ENCODE results near the gene ZSWIM7. TPM values are rescaled to one million over a fixed set of nuclear protein-coding genes. Genes with fewer than 3 reads are reported as not detected.

Gene ZSWIM7
- total and polyA plus RNA-seq, 2 experiments from 2014 or later, result 16.3 to 50.4 TPM

GRCh38 chr17:16046966-16047365 lies 47.5 kb upstream of the ZSWIM7 start:
- TF ChIP-seq ETS1 (IDR thresholded peaks at IDR 0.05) (no peak), EZH2phosphoT487 (IDR thresholded peaks at IDR 0.05; ENCODE audit: unreplicated experiment) (no peak)
- Histone ChIP-seq H3K4me1 (ENCODE audit: insufficient read depth) (peaks cover 8% of the 10 kb centered on the region), H2AFZ (no peak overlapping the region), H3K36me3 (ENCODE audit: insufficient read depth) (peaks cover 19% of the 10 kb centered on the region), H3K79me2 (replicated peaks; ENCODE audit: insufficient read depth) (peaks cover under 1% of the 10 kb centered on the region; the same call in 1 of the 2 replicates), H3K4me2 (no peak overlapping the region), H3F3A (replicated peaks; ENCODE audit: low read depth) (no peaks in the 10 kb centered on the region), H3K27ac (ENCODE audit: low read depth) (no peak overlapping the region), H3K9me2 (ENCODE audit: insufficient read depth) (no peaks in the 10 kb centered on the region), H4K20me1 (replicated peaks; ENCODE audit: insufficient read depth) (peaks cover 7% of the 10 kb centered on the region; the same call in 1 of the 2 replicates), H3K4me3 (no peak overlapping the region), H3K27me3 (ENCODE audit: insufficient read depth) (no peaks in the 10 kb centered on the region)
- H3K36me3 Mint-ChIP-seq (ENCODE audit: low read depth), result peaks cover 49% of the 10 kb centered on the region
- no peak overlapping the region for H3K27ac Mint-ChIP-seq
- ATAC-seq (no peak), DNase-seq (ENCODE audit: low spot score) (no peak)
- peaks cover under 1% of the 10 kb centered on the region for H3K27me3 Mint-ChIP-seq (ENCODE audit: insufficient read depth, low read depth, poor library complexity)
- peaks cover 18% of the 10 kb centered on the region for H3K4me1 Mint-ChIP-seq
- no peak overlapping the region for H3K4me3 Mint-ChIP-seq
- no peaks in the 10 kb centered on the region; the same call in 2 of the 3 replicates for H3K9me3 Mint-ChIP-seq

GRCh38 chr17:16044487-16044886 lies 45.0 kb upstream of the ZSWIM7 start:
- peaks cover 8% of the 10 kb centered on the region for H3K4me1 ChIP-seq (ENCODE audit: insufficient read depth)
- H3F3A ChIP-seq (replicated peaks; ENCODE audit: low read depth), result no peaks in the 10 kb centered on the region
- no peak for TF ChIP-seq REST (IDR thresholded peaks at IDR 0.05; ENCODE audit: unreplicated experiment)
- TF ChIP-seq POLR2AphosphoS5 (IDR thresholded peaks at IDR 0.05; ENCODE audit: low read depth), result peak; percentile 28; the same call in 1 of the 2 replicates
- TF ChIP-seq ZNF331 (CRISPR knock-in tag; IDR thresholded peaks at IDR 0.05; ENCODE audit: low read depth), result no peak
- TF ChIP-seq NANOG (IDR thresholded peaks at IDR 0.05; ENCODE audit: borderline replicate concordance), result peak; percentile 24; the same call in 1 of the 2 replicates
- no peak for TF ChIP-seq ZNF114 (CRISPR knock-in tag; IDR thresholded peaks at IDR 0.05)
- TF ChIP-seq EZH2 (IDR thresholded peaks at IDR 0.05; ENCODE audit: low read depth, unreplicated experiment), result no peak
- H3K79me2 ChIP-seq (replicated peaks; ENCODE audit: insufficient read depth), result no peaks in the 10 kb centered on the region
- H3K36me3 ChIP-seq (ENCODE audit: insufficient read depth), result peaks cover 24% of the 10 kb centered on the region
- no peak overlapping the region for H2AFZ ChIP-seq
- no peak overlapping the region for H3K27ac ChIP-seq (ENCODE audit: low read depth)
- Mint-ChIP-seq H3K9me3 (no peaks in the 10 kb centered on the region), H3K27ac (peak overlapping the region; percentile 76), H3K36me3 (ENCODE audit: low read depth) (peaks cover 59% of the 10 kb centered on the region), H3K4me1 (peaks cover 18% of the 10 kb centered on the region), H3K4me3 (no peak overlapping the region), H3K27me3 (ENCODE audit: insufficient read depth, low read depth, poor library complexity) (peaks cover 2% of the 10 kb centered on the region)
- no peaks in the 10 kb centered on the region for H3K9me2 ChIP-seq (ENCODE audit: insufficient read depth)
- no peaks in the 10 kb centered on the region for H4K20me1 ChIP-seq (replicated peaks; ENCODE audit: insufficient read depth)
- H3K4me3 ChIP-seq, result no peak overlapping the region
- no peaks in the 10 kb centered on the region for H3K27me3 ChIP-seq (ENCODE audit: insufficient read depth)
- H3K4me2 ChIP-seq, result peak overlapping the region; percentile 46; the same call in 1 of the 2 replicates
- ATAC-seq (peak; percentile 83), DNase-seq (ENCODE audit: low spot score) (peak; percentile 41)
